Measurements from ENCODE around the gene PTRH2.

GRCh38 chr17:59756236-59756818 is 49.1 kb upstream of the PTRH2 start:
- TF ChIP-seq EZH2phosphoT487 (IDR thresholded peaks at IDR 0.05; ENCODE audit: low read depth, severe bottlenecking, unreplicated experiment) = no peak
- TF ChIP-seq, protein P1, sequence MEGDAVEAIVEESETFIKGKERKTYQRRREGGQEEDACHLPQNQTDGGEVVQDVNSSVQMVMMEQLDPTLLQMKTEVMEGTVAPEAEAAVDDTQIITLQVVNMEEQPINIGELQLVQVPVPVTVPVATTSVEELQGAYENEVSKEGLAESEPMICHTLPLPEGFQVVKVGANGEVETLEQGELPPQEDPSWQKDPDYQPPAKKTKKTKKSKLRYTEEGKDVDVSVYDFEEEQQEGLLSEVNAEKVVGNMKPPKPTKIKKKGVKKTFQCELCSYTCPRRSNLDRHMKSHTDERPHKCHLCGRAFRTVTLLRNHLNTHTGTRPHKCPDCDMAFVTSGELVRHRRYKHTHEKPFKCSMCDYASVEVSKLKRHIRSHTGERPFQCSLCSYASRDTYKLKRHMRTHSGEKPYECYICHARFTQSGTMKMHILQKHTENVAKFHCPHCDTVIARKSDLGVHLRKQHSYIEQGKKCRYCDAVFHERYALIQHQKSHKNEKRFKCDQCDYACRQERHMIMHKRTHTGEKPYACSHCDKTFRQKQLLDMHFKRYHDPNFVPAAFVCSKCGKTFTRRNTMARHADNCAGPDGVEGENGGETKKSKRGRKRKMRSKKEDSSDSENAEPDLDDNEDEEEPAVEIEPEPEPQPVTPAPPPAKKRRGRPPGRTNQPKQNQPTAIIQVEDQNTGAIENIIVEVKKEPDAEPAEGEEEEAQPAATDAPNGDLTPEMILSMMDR (IDR thresholded peaks at IDR 0.05; ENCODE audit: poor library complexity) = no peak
